A549 (cell line): Measurements from ENCODE around the gene MSI2. TPM values are rescaled to one million over a fixed set of nuclear protein-coding genes. Genes with fewer than 3 reads are reported as not detected.

Experiments
- ATAC-seq, 2 experiments: fragments of 200-7000 bp in 1 of 2; fragments of >200 bp in 1 of 2; cut with Nextera tagmentation in 1 of 2; cut with Tn5 transposase in 1 of 2; 3 replicates each; pipeline versions ENCODE4 v1.8.0 to v1.9.1; 2018 to 2020; ENCODE audit warnings: mild to moderate bottlenecking in 1 of 2, moderate library complexity in 1 of 2
- CTCF ChIA-PET: fragments of 300-600 bp; sonication (Branson Sonifier 250); formaldehyde crosslinking; extraction: SDS; loops from one replicate; lab custom pipeline; 2021; ENCODE audit warnings: antibody characterized with exemption, inconsistent platforms; lab: Yijun Ruan, JAX
- POLR2A ChIA-PET: fragments of 350-600 bp; formaldehyde crosslinking; extraction: SDS; loops from one replicate; lab custom pipeline; 2021; ENCODE audit warnings: antibody characterized with exemption, inconsistent platforms; lab: Yijun Ruan, JAX
- DNase-seq, 2 experiments: peaks; one replicate each; pipeline versions ENCODE4 v3.0.0 to v3.0.0-alpha.2; 2011 to 2016; ENCODE audit warnings: low read depth in 1 of 2, low spot score in 1 of 2
- FAIRE-seq: peaks from 2 replicates; lab custom pipeline; 2011; peaks lifted over from hg19 to GRCh38; lab: Jason Lieb, UNC
- H3K27ac ChIP-seq, 2 experiments: fragments of >200 bp; sonication (Bioruptor Twin); formaldehyde crosslinking; 3 replicates each; pipeline ENCODE4 v1.5.1; 2016 to 2017
- H3K4me1 ChIP-seq: fragments of >200 bp; sonication (Bioruptor Twin); formaldehyde crosslinking; 3 replicates; pipeline ENCODE4 v1.6.1; 2016
- H3K4me2 ChIP-seq: fragments of >200 bp; sonication (Bioruptor Twin); formaldehyde crosslinking; 3 replicates; pipeline ENCODE4 v1.6.1; 2016
- H3K4me3 ChIP-seq: fragments of >200 bp; sonication (Bioruptor Twin); formaldehyde crosslinking; 3 replicates; pipeline ENCODE4 v1.5.1; 2016
- H3K9me3 ChIP-seq: fragments of >200 bp; sonication (Bioruptor Twin); formaldehyde crosslinking; 3 replicates; pipeline ENCODE4 v1.6.1; 2016
- BCL3 ChIP-seq: fragments of >200 bp; sonication (Bioruptor Twin); formaldehyde crosslinking; IDR thresholded peaks from 3 replicates; pipeline ENCODE4 v1.6.1; 2016
- CBX2 ChIP-seq: fragments of 200-600 bp; sonication (generic); IDR thresholded peaks from 2 replicates; pipeline ENCODE4 v1.6.1; 2016; ENCODE audit warnings: low read depth, mild to moderate bottlenecking, borderline replicate concordance
- CBX8 ChIP-seq: fragments of 200-600 bp; sonication (generic); IDR thresholded peaks from 2 replicates; pipeline ENCODE4 v1.6.1; 2016
- CTCF ChIP-seq: fragments of >200 bp; sonication (Bioruptor Twin); formaldehyde crosslinking; IDR thresholded peaks from 3 replicates; pipeline ENCODE4 v1.5.1; 2016
- ELK1 ChIP-seq: fragments of 150-350 bp; IDR thresholded peaks from 2 replicates; pipeline ENCODE4 v1.6.1; 2014; ENCODE audit warnings: low read depth, mild to moderate bottlenecking, low read length
- ESRRA ChIP-seq: fragments of 150-350 bp; IDR thresholded peaks from 2 replicates; pipeline ENCODE4 v1.6.1; 2014; ENCODE audit warnings: mild to moderate bottlenecking, low read length, borderline replicate concordance
- FOSB ChIP-seq: fragments of 250-450 bp; sonication (Bioruptor Pico); IDR thresholded peaks from 2 replicates; pipeline ENCODE4 v1.5.0; 2020; ENCODE audit warnings: mild to moderate bottlenecking, moderate library complexity
- FOSL2 ChIP-seq, 2 experiments: fragments of 450-650 bp in 1 of 2; fragments of >200 bp in 1 of 2; sonication (Bioruptor Twin) in 1 of 2; formaldehyde crosslinking; IDR thresholded peaks; 2 replicates each; pipeline versions ENCODE4 v1.5.0 to v1.6.1; 2016 to 2020; ENCODE audit warnings: mild to moderate bottlenecking in 1 of 2, moderate library complexity in 1 of 2
- HES2 ChIP-seq: fragments of >200 bp; sonication (Bioruptor Twin); formaldehyde crosslinking; IDR thresholded peaks from 2 replicates; pipeline ENCODE4 v1.6.1; 2016
- HEYL ChIP-seq: fragments of 250-450 bp; sonication (Bioruptor Pico); IDR thresholded peaks from 2 replicates; pipeline ENCODE4 v1.8.0; 2021; ENCODE audit warnings: mild to moderate bottlenecking, moderate library complexity
- HMGXB4 ChIP-seq: fragments of 250-450 bp; sonication (Bioruptor Pico); IDR thresholded peaks from 2 replicates; pipeline ENCODE4 v1.5.0; 2021; ENCODE audit warnings: mild to moderate bottlenecking, moderate library complexity, borderline replicate concordance
- HOXA7 ChIP-seq: fragments of 250-450 bp; sonication (Bioruptor Pico); IDR thresholded peaks from 2 replicates; pipeline ENCODE4 v1.5.0; 2020; ENCODE audit warnings: mild to moderate bottlenecking, moderate library complexity
- KDM5A ChIP-seq: fragments of 200-600 bp; sonication (generic); IDR thresholded peaks from 2 replicates; pipeline ENCODE4 v1.6.1; 2016; ENCODE audit warnings: antibody characterized with exemption, mild to moderate bottlenecking
- MAFK ChIP-seq: fragments of 450-650 bp; IDR thresholded peaks from 2 replicates; pipeline ENCODE4 v1.6.1; 2014; ENCODE audit not compliant: partially characterized antibody
- MAX ChIP-seq: IDR thresholded peaks from 2 replicates; pipeline ENCODE4 v1.6.1; 2012
- MAZ ChIP-seq: fragments of 150-350 bp; IDR thresholded peaks from 2 replicates; pipeline ENCODE4 v1.6.1; 2014; ENCODE audit warnings: antibody characterized with exemption, low read depth, low read length, borderline replicate concordance
- MYC ChIP-seq: IDR thresholded peaks from 2 replicates; pipeline ENCODE4 v1.6.1; 2012; ENCODE audit warnings: mild to moderate bottlenecking, inconsistent platforms, low read length, improper control_type of control experiment, borderline replicate concordance
- NPAS2 ChIP-seq: fragments of 250-450 bp; sonication (Bioruptor Pico); IDR thresholded peaks from 2 replicates; pipeline ENCODE4 v1.8.0; 2022; ENCODE audit warnings: mild to moderate bottlenecking, moderate library complexity, borderline replicate concordance
- PBX3 ChIP-seq: IDR thresholded peaks from 2 replicates; pipeline ENCODE4 v1.6.1; 2012
- PHF8 ChIP-seq: fragments of 200-600 bp; sonication (generic); IDR thresholded peaks from 2 replicates; pipeline ENCODE4 v1.6.1; 2016; ENCODE audit warnings: low read depth, mild to moderate bottlenecking, antibody characterized with exemption, moderate library complexity, borderline replicate concordance
- RARB ChIP-seq: fragments of 250-450 bp; sonication (Bioruptor Pico); IDR thresholded peaks from 2 replicates; pipeline ENCODE4 v1.8.0; 2021; ENCODE audit warnings: mild to moderate bottlenecking, moderate library complexity
- RCOR1 ChIP-seq: fragments of 150-350 bp; IDR thresholded peaks from 2 replicates; pipeline ENCODE4 v1.6.1; 2014; ENCODE audit warnings: antibody characterized with exemption, low read length, low read depth
- RFX5 ChIP-seq: fragments of 450-650 bp; IDR thresholded peaks from 2 replicates; pipeline ENCODE4 v1.7.1; 2014; ENCODE audit warnings: antibody characterized with exemption, mild to moderate bottlenecking, moderate library complexity
- SMC3 ChIP-seq: fragments of >200 bp; sonication (Bioruptor Twin); formaldehyde crosslinking; IDR thresholded peaks from 3 replicates; pipeline ENCODE4 v1.6.1; 2018; ENCODE audit warnings: inconsistent platforms
- SREBF2 ChIP-seq: fragments of 450-650 bp; IDR thresholded peaks from 2 replicates; pipeline ENCODE4 v1.6.1; 2014; ENCODE audit warnings: mild to moderate bottlenecking, moderate library complexity
- TFCP2L1 ChIP-seq: fragments of 250-450 bp; sonication (Bioruptor Pico); IDR thresholded peaks from 2 replicates; pipeline ENCODE4 v1.5.0; 2021; ENCODE audit warnings: mild to moderate bottlenecking
- TP53 ChIP-seq: fragments of 250-450 bp; sonication (Bioruptor Pico); IDR thresholded peaks from 2 replicates; pipeline ENCODE4 v1.5.0; 2021; ENCODE audit warnings: mild to moderate bottlenecking, moderate library complexity
- ZC3H11A ChIP-seq: fragments of 450-650 bp; IDR thresholded peaks from 2 replicates; pipeline ENCODE4 v1.6.1; 2014; ENCODE audit warnings: antibody characterized with exemption, mild to moderate bottlenecking
- WGBS: methylation state at CpG from one replicate; pipeline ENCODE4 v1.1.6; 2017; ENCODE audit errors: missing lambda C conversion rate; 5-methylcytosine and 5-hydroxymethylcytosine counted together
- polyA plus RNA-seq, 4 experiments: library from polyadenylated mRNA; depleted of rRNA in 3 of 4; stranded (reverse); fragments of >200 nt; fragmentation: RNase III in 1 of 4; extraction: RNeasy Plus Mini Kit Qiagen cat#74134 plus additional on column Dnase treatment in 1 of 4; gene quantifications; 2 replicates in 3 of 4; 3 replicates in 1 of 4; pipeline ENCODE4 v1.2.3, GENCODE V29; 2011 to 2017

The MSI2 gene
- polyA plus RNA-seq, 2 of the 4 experiments (the other 2 are of a cell fraction): 43.6 to 44.4 TPM

GRCh38 chr17:57652811-57653210 is 396.5 kb downstream of the MSI2 start:
- FAIRE-seq (no peak), DNase-seq (no peak), ATAC-seq (no peak)
- H3K4me2 ChIP-seq: no peak overlapping the region
- peaks cover 34% of the 10 kb centered on the region for H3K4me1 ChIP-seq
- H3K4me3 ChIP-seq: no peak overlapping the region
- ChIA-PET POLR2A (no interaction called here), CTCF (interaction anchor here (0.5 to 6.9 kb wide), 8 partner anchors 8 to 532 kb away, joined by 3 to 36 read pairs (median 3); no protein-coding TSS in a partner anchor)
- TF ChIP-seq MYC: no peak
- no peak for TF ChIP-seq PBX3
- TF ChIP-seq FOSB: no peak
- TF ChIP-seq KDM5A: no peak
- no peak for TF ChIP-seq HMGXB4
- TF ChIP-seq MAZ: no peak
- TF ChIP-seq HEYL (CRISPR knock-in tag): no peak
- no peak for TF ChIP-seq RFX5
- no peak for TF ChIP-seq SMC3
- TF ChIP-seq PHF8: no peak
- TF ChIP-seq MAFK: no peak
- no peak for TF ChIP-seq ZC3H11A
- TF ChIP-seq RARB (CRISPR knock-in tag): no peak
- TF ChIP-seq HES2: no peak
- TF ChIP-seq SREBF2: no peak
- TF ChIP-seq CBX2: no peak
- no peak for TF ChIP-seq TFCP2L1 (CRISPR knock-in tag)
- no peak for TF ChIP-seq CBX8
- no peak for TF ChIP-seq MAX
- peak overlapping the region in 1 of 2 experiments; percentile 65; a peak in 3 of 6 replicates for H3K27ac ChIP-seq
- no peaks in the 10 kb centered on the region for H3K9me3 ChIP-seq
- 90% methylated on average over 2 of the region's 4 CpGs for WGBS

- peak overlapping the region in 1 of 2 experiments; percentile 65; a peak in 3 of 6 replicates for H3K27ac ChIP-seq
- ChIA-PET CTCF (interaction anchor here (0.6 to 6.9 kb wide), 7 partner anchors 8 to 409 kb away, joined by 3 to 36 read pairs (median 3); no protein-coding TSS in a partner anchor), POLR2A (no interaction called here)
- WGBS: 68% methylated on average over 7 of the region's 7 CpGs
- no peaks in the 10 kb centered on the region for H3K9me3 ChIP-seq
- no peak for TF ChIP-seq ESRRA
- TF ChIP-seq FOSB: no peak
- TF ChIP-seq TP53 (CRISPR knock-in tag): no peak
- no peak for TF ChIP-seq FOSL2 (IDR thresholded peaks at IDR 0.05)
- TF ChIP-seq FOSL2 (CRISPR knock-in tag; IDR thresholded peaks at IDR 0.05): no peak
- no peak for TF ChIP-seq BCL3
- no peak for TF ChIP-seq NPAS2 (CRISPR knock-in tag)
- no peak for TF ChIP-seq RCOR1
- TF ChIP-seq CTCF: no peak
- no peak for TF ChIP-seq ELK1
- TF ChIP-seq MAX: no peak
- no peak for TF ChIP-seq HOXA7
- FAIRE-seq: no peak
- H3K4me2 ChIP-seq: no peak overlapping the region
- ATAC-seq: no peak
- H3K4me1 ChIP-seq: peaks cover 34% of the 10 kb centered on the region
- no peak for DNase-seq
- H3K4me3 ChIP-seq: no peak overlapping the region
Observed at GRCh38 chr17:57653279-57653678, 397.0 kb downstream of the MSI2 start.
